HepG2 (cell line): ENCODE results near the gene GRB2. TPM values are rescaled to one million over a fixed set of nuclear protein-coding genes. Genes with fewer than 3 reads are reported as not detected.

Source experiments
- ATAC-seq: fragments of 200-7000 bp; cut with Tn5 transposase; 3 replicates; pipeline ENCODE4 v1.9.1; 2020; ENCODE audit warnings: mild to moderate bottlenecking, moderate library complexity
- BruUV-seq: library from RNA; stranded (reverse); fragments of 400-500 nt; replicated peaks from 2 replicates; lab custom pipeline; 2021; lab: Mats Ljungman, UMichigan
- CTCF ChIA-PET: fragments of 300-600 bp; formaldehyde crosslinking; extraction: SDS; loops from one replicate; lab custom pipeline; 2021; ENCODE audit warnings: low total read pairs, inconsistent platforms, low intra/inter-chr PET ratio; lab: Yijun Ruan, JAX
- POLR2A ChIA-PET: fragments of 350-600 bp; sonication (Branson Sonifier 250); formaldehyde crosslinking; loops from one replicate; lab custom pipeline; 2020; ENCODE audit warnings: antibody characterized with exemption, inconsistent platforms; lab: Yijun Ruan, JAX
- DNase-seq: peaks from one replicate; pipeline ENCODE4 v3.0.0-alpha.2; 2015; ENCODE audit warnings: low spot score
- FAIRE-seq: peaks from 3 replicates; lab custom pipeline; 2011; peaks lifted over from hg19 to GRCh38; lab: Jason Lieb, UNC
- H2AFZ ChIP-seq: one replicate; pipeline ENCODE4 v1.6.1; 2011; ENCODE audit warnings: low read length, inconsistent platforms
- H3K27ac ChIP-seq: fragments of 300-600 bp; 3 replicates; pipeline ENCODE4 v1.8.0; 2011; ENCODE audit warnings: mixed run types, mild to moderate bottlenecking, mixed read lengths, low read length, inconsistent platforms; ENCODE audit not compliant: insufficient read depth; ENCODE audit errors: extremely low read length
- H3K27me3 ChIP-seq, 2 experiments: fragments of 200-600 bp in 1 of 2; 2 replicates in 1 of 2; 3 replicates in 1 of 2; pipeline versions ENCODE4 v1.6.0 to v1.8.0; 2011; ENCODE audit warnings: low read length in 2 of 2, mild to moderate bottlenecking in 2 of 2, moderate library complexity in 2 of 2, inconsistent platforms in 1 of 2; ENCODE audit not compliant: insufficient read depth in 2 of 2, control insufficient read depth in 1 of 2
- H3K36me3 ChIP-seq, 2 experiments: fragments of 200-600 bp in 1 of 2; replicated peaks in 1 of 2; 2 replicates in 1 of 2; 3 replicates in 1 of 2; pipeline versions ENCODE4 v1.5.1 to v1.8.0; 2011; ENCODE audit warnings: low read length in 2 of 2, inconsistent platforms in 1 of 2; ENCODE audit not compliant: insufficient read depth in 2 of 2, control insufficient read depth in 1 of 2
- H3K4me1 ChIP-seq: 2 replicates; pipeline ENCODE4 v1.5.1; 2012; ENCODE audit warnings: low read length, inconsistent platforms; ENCODE audit not compliant: insufficient read depth
- H3K4me2 ChIP-seq: 2 replicates; pipeline ENCODE4 v1.6.0; 2011; ENCODE audit warnings: low read depth, low read length, inconsistent platforms
- H3K4me3 ChIP-seq, 3 experiments: fragments of 200-600 bp in 1 of 3; sonication (generic), shearing (Covaris generic) in 1 of 3; replicated peaks in 1 of 3; 2 replicates each; pipeline ENCODE4 v1.5.1; 2011 to 2016; ENCODE audit warnings: low read length in 3 of 3, inconsistent platforms in 2 of 3, low read depth in 2 of 3, mild to moderate bottlenecking in 2 of 3, control low read depth in 1 of 3, mixed read lengths in 1 of 3; ENCODE audit not compliant: insufficient read depth in 1 of 3
- H3K79me2 ChIP-seq: one replicate; pipeline ENCODE4 v1.6.1; 2011; ENCODE audit warnings: low read length, inconsistent platforms; ENCODE audit not compliant: insufficient read depth
- H3K9ac ChIP-seq: 2 replicates; pipeline ENCODE4 v1.6.0; 2011; ENCODE audit warnings: mild to moderate bottlenecking, low read depth, low read length, inconsistent platforms; ENCODE audit not compliant: insufficient read depth
- H3K9me3 ChIP-seq: 2 replicates; pipeline ENCODE4 v1.5.1; 2012; ENCODE audit warnings: mild to moderate bottlenecking, low read length
- H4K20me1 ChIP-seq: 2 replicates; pipeline ENCODE4 v1.6.0; 2011; ENCODE audit warnings: inconsistent platforms, mild to moderate bottlenecking, low read length, moderate library complexity; ENCODE audit not compliant: insufficient read depth
- ASH2L ChIP-seq: fragments of 300-600, 200-600 bp; sonication (generic); IDR thresholded peaks from 2 replicates; pipeline ENCODE4 v1.7.0; 2017; ENCODE audit warnings: low read depth, mild to moderate bottlenecking, moderate library complexity, mixed read lengths, low read length; ENCODE audit not compliant: insufficient read length
- ATF7-NPFF ChIP-seq: sonication (generic); formaldehyde crosslinking; IDR thresholded peaks from 2 replicates; pipeline ENCODE4 v1.8.1; 2023; ENCODE audit warnings: mild to moderate bottlenecking, low read depth, missing genetic modification reagents, moderate library complexity
- EHMT2 ChIP-seq: fragments of 200-600 bp; sonication (generic); IDR thresholded peaks from 2 replicates; pipeline ENCODE4 v1.7.0; 2017; ENCODE audit warnings: antibody characterized with exemption, low read depth, low read length, borderline replicate concordance
- MTA1 ChIP-seq: sonication (generic); formaldehyde crosslinking; IDR thresholded peaks from 2 replicates; pipeline ENCODE4 v1.4.0; 2020; ENCODE audit warnings: missing genetic modification reagents, mild to moderate bottlenecking, borderline replicate concordance
- RBM22 ChIP-seq: fragments of 200-400 bp; formaldehyde crosslinking; optimal IDR thresholded peaks from 2 replicates; pipeline ENCODE3; 2017; ENCODE audit warnings: mild to moderate bottlenecking, low read length, moderate library complexity
- SIX4 ChIP-seq: sonication (generic); formaldehyde crosslinking; IDR thresholded peaks from 2 replicates; pipeline ENCODE4 v1.4.0; 2020; ENCODE audit warnings: missing genetic modification reagents
- TAF15 ChIP-seq: fragments of 200-400 bp; formaldehyde crosslinking; IDR thresholded peaks from one replicate; pipeline ENCODE4 v1.6.1; 2018; ENCODE audit warnings: mild to moderate bottlenecking, low read depth, low read length; ENCODE audit not compliant: poor library complexity, severe bottlenecking
- ZC3H4 ChIP-seq: sonication (generic); formaldehyde crosslinking; IDR thresholded peaks from 2 replicates; pipeline ENCODE4 v1.4.0; 2020; ENCODE audit warnings: missing genetic modification reagents, borderline replicate concordance
- ZFP36L2 ChIP-seq: sonication (generic); formaldehyde crosslinking; IDR thresholded peaks from 2 replicates; pipeline ENCODE4 v1.4.0; 2020; ENCODE audit warnings: missing genetic modification reagents
- ZNF251 ChIP-seq: sonication (generic); formaldehyde crosslinking; IDR thresholded peaks from 2 replicates; pipeline ENCODE4 v1.9.0; 2021; ENCODE audit warnings: mild to moderate bottlenecking, missing genetic modification reagents
- ZNF280B ChIP-seq: sonication (generic); formaldehyde crosslinking; IDR thresholded peaks from 2 replicates; pipeline ENCODE4 v1.5.0; 2020; ENCODE audit warnings: missing genetic modification reagents, mild to moderate bottlenecking, borderline replicate concordance
- ZNF589 ChIP-seq: sonication (generic); formaldehyde crosslinking; conservative IDR thresholded peaks from 2 replicates; pipeline ENCODE4 v1.8.0; 2022; ENCODE audit warnings: mild to moderate bottlenecking, moderate library complexity, missing genetic modification reagents
- ZNF746 ChIP-seq: sonication (generic); formaldehyde crosslinking; IDR thresholded peaks from 2 replicates; pipeline ENCODE4 v1.8.0; 2022; ENCODE audit warnings: mild to moderate bottlenecking, missing genetic modification reagents
- ZNF788 ChIP-seq: sonication (generic); formaldehyde crosslinking; IDR thresholded peaks from 2 replicates; pipeline ENCODE4 v1.5.0; 2020; ENCODE audit warnings: mild to moderate bottlenecking, missing genetic modification reagents, borderline replicate concordance
- WGBS: methylation state at CpG from one replicate; pipeline ENCODE4 v1.1.6; 2017; ENCODE audit warnings: low lambda C conversion rate; 5-methylcytosine and 5-hydroxymethylcytosine counted together
- in situ Hi-C: cut with HindIII; loops from 2 replicates; pipeline ENCODE4 v1.10.0; 2017; ENCODE audit warnings: low pct_unique_long_range_greater_than_20kb; ENCODE audit not compliant: extremely low pct_ligation_motif_present
- intact Hi-C: fragments of 100-400 bp; cut with micrococcal nuclease; formaldehyde crosslinking; loops from one replicate; pipeline ENCODE4 v1.10.0; 2022; ENCODE audit not compliant: unreplicated experiment
- polyA plus RNA-seq, 8 experiments: library from polyadenylated mRNA; depleted of rRNA in 3 of 8; stranded (reverse) in 7 of 8; unstranded in 1 of 8; fragments of >200 nt; fragmentation: Illumina TruSeq in 4 of 8; extraction: Trizol in 4 of 8; gene quantifications; 2 replicates each; pipeline versions ENCODE4 v1.2.1 to v1.2.3, GENCODE V29; 2011 to 2016; ENCODE audit warnings: low read depth in 4 of 8, missing spikeins in 1 of 8, mixed read lengths in 1 of 8; ENCODE audit not compliant: insufficient read depth in 1 of 8
- total RNA-seq, 5 experiments: library from RNA; depleted of rRNA; stranded (reverse); fragments of >200 nt; fragmentation: Illumina TruSeq; extraction: Trizol; gene quantifications; 2 replicates each; pipeline ENCODE4 v1.2.3, GENCODE V29; 2016; ENCODE audit warnings: low read depth in 1 of 5
- TF ChIP-seq, protein P1 (sequence below): sonication (generic); formaldehyde crosslinking; IDR thresholded peaks from 2 replicates; pipeline ENCODE4 v1.5.1; 2020; ENCODE audit warnings: missing genetic modification reagents, mild to moderate bottlenecking, borderline replicate concordance
- TF ChIP-seq, protein P2 (sequence below): sonication (generic); formaldehyde crosslinking; IDR thresholded peaks from 2 replicates; pipeline ENCODE4 v1.4.0; 2020; ENCODE audit warnings: mild to moderate bottlenecking, missing genetic modification reagents

Gene GRB2
- total and polyA plus RNA-seq, 2 of the 13 experiments (the other 11 are each of a cell fraction or from before 2014, with no cell fraction given) = 84.6 to 92.3 TPM

DNA sequence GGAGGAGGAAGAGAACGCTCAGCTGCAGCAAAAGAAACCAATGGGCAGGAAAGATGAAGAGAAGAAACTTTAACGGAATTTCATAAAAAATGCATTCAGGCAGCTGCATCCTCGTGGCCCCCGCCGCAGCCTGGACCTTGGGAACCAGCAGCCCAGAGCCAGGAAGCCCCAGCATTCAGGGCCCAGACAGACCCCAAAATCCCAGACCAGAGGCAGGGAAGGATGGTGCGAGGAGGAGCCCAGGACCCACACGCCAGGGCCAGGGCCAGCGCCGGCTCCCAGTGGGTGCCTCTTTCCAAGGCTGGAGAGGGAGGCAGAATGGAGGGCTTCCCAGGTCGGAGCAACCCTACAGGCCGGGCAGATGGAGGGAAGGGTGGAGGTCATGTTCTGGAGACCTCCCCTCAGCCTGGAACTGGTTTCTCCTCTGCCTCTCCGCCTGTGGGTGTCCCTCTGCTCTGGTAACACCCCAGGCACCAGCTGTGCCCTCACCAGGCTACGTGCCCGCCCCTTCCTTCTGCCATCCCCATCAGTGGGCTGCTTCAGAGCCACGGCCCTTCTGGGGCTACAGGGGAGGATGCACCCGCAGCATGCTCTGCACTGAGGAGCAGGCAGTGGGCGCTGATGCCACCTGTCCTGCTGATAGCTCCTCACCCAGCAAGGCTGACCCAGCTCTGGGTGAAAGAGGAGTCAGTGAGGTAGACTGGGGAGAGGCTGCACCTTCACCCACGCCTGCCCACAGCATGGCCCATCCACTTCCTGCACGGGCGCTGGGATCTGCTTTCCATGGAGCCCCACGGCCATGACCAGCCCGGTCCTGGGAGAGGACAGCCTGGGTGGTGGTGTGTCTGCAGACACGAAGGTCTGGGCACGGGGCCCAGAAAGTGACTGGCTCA lies 133.3 kb downstream of the GRB2 start:
- intact Hi-C loops (loop anchor here (1.0 to 2.0 kb wide), 3 partner anchors 17 to 141 kb away; partner anchors contain the start of genes GRB2 and SLC25A19), in situ Hi-C loops (no loop called here)
- Histone ChIP-seq H3K4me2 (peak overlapping the region; percentile 94), H3K27me3 (no peaks in the 10 kb centered on the region), H3K4me3 (peak overlapping the region; percentile 91 to 98 (median 94)), H3K4me1 (peaks cover 39% of the 10 kb centered on the region), H4K20me1 (no peaks in the 10 kb centered on the region), H3K9me3 (no peaks in the 10 kb centered on the region), H2AFZ (no peak overlapping the region), H3K79me2 (peaks cover 6% of the 10 kb centered on the region), H3K36me3 (peaks cover 7 to 23% of the 10 kb centered on the region in 2 experiments; a peak in 4 of 5 replicates), H3K9ac (peak overlapping the region; percentile 96), H3K27ac (peak overlapping the region; percentile 77)
- WGBS = 56% methylated on average over 23 of the region's 24 CpGs
- ATAC-seq = no peak
- no peak for DNase-seq
- ChIA-PET CTCF (no interaction called here), POLR2A (interaction anchor here (1.1 to 6.6 kb wide), 8 partner anchors 9 to 134 kb away, joined by 3 to 93 read pairs (median 12); partner anchors contain the start of genes GGA3, MRPS7, NUP85 and SLC25A19)
- FAIRE-seq = no peak
- BruUV-seq = no TSS peak
- TF ChIP-seq, protein P1, sequence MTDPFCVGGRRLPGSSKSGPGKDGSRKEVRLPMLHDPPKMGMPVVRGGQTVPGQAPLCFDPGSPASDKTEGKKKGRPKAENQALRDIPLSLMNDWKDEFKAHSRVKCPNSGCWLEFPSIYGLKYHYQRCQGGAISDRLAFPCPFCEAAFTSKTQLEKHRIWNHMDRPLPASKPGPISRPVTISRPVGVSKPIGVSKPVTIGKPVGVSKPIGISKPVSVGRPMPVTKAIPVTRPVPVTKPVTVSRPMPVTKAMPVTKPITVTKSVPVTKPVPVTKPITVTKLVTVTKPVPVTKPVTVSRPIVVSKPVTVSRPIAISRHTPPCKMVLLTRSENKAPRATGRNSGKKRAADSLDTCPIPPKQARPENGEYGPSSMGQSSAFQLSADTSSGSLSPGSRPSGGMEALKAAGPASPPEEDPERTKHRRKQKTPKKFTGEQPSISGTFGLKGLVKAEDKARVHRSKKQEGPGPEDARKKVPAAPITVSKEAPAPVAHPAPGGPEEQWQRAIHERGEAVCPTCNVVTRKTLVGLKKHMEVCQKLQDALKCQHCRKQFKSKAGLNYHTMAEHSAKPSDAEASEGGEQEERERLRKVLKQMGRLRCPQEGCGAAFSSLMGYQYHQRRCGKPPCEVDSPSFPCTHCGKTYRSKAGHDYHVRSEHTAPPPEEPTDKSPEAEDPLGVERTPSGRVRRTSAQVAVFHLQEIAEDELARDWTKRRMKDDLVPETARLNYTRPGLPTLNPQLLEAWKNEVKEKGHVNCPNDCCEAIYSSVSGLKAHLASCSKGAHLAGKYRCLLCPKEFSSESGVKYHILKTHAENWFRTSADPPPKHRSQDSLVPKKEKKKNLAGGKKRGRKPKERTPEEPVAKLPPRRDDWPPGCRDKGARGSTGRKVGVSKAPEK (CRISPR knock-in tag) = 0 out of 2 replicates have a peak, but pooled peaks have one; percentile 10
- TF ChIP-seq ZNF589 (CRISPR knock-in tag) (no peak), ZNF280B (CRISPR knock-in tag) (peak; percentile 90), ASH2L (peak; percentile 2), MTA1 (CRISPR knock-in tag) (peak; percentile 52; the same call in 1 of the 2 replicates), ATF7-NPFF (CRISPR knock-in tag) (no peak), ZNF251 (CRISPR knock-in tag) (0 out of 2 replicates have a peak, but pooled peaks have one; percentile 21), ZFP36L2 (CRISPR knock-in tag) (no peak), ZNF788 (CRISPR knock-in tag) (peak; percentile 34; the same call in 1 of the 2 replicates), EHMT2 (no peak), ZNF746 (CRISPR knock-in tag) (0 out of 2 replicates have a peak, but pooled peaks have one; percentile 55), ZC3H4 (CRISPR knock-in tag) (0 out of 2 replicates have a peak, but pooled peaks have one; percentile 26), RBM22 (peak; percentile 41), TAF15 (peak; percentile 78), SIX4 (CRISPR knock-in tag) (no peak)
- TF ChIP-seq, protein P2, sequence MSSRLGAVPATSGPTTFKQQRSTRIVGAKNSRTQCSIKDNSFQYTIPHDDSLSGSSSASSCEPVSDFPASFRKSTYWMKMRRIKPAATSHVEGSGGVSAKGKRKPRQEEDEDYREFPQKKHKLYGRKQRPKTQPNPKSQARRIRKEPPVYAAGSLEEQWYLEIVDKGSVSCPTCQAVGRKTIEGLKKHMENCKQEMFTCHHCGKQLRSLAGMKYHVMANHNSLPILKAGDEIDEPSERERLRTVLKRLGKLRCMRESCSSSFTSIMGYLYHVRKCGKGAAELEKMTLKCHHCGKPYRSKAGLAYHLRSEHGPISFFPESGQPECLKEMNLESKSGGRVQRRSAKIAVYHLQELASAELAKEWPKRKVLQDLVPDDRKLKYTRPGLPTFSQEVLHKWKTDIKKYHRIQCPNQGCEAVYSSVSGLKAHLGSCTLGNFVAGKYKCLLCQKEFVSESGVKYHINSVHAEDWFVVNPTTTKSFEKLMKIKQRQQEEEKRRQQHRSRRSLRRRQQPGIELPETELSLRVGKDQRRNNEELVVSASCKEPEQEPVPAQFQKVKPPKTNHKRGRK = no peak
